ENCODE results near the gene PTPN13.

The PTPN13 gene

GRCh38 chr4:86594559-86595425, 677 bp downstream of the PTPN13 start:
- DNase-seq, result peak; percentile 87

- peak; percentile 58 for DNase-seq
Observed at GRCh38 chr4:86595426-86595805, 1.3 kb downstream of the PTPN13 start.

DNA sequence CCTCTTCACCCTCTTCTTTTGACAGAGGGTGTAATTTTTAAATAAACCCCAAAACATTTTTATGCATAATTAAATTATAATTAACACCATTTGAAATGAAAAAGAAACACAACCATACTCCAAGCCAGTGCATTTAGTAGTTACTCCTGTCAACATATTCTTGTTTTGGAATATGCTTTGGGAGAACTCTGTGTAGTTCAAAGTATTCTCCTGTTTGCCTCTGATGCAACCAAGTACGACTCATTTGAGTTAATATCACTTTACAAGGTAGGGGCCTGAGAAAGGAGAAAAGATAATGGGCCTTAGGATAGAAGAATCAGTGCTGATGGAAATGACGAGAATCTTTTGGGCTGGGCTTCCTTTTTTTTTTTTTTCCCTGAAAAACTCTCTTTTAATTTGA, 2.7 kb downstream of the PTPN13 start:
- no peak for DNase-seq

DNA sequence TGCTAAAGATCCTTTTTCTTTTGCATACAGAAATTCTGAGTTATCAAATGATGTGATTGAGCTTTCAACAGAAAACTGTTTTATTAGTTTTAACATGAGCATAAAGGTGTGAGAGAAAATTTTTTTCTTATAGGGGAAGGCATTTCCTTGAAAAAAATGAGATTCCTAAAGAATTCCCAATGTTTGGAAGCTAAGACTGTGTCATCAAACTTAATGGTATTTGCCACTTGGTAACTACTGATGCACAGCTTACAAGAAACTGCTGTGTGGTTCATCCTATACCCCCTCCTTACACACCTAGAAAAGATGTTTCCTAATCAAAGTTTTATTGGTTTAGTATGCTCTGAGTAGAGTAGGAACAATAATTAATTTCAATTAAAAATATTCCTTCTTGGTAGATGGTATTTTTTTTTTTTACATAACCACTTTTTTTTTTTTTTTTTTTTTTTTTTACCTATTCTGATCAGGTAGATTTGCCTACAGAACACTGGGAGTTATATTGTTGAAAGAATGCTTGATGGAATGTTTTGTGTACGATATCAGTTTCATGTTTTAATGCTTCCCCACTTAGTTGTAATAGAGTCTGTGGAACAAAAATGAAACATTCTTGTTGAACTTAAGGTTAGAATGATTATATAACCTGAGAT, 6.0 kb downstream of the PTPN13 start:
- no peak for DNase-seq

DNA sequence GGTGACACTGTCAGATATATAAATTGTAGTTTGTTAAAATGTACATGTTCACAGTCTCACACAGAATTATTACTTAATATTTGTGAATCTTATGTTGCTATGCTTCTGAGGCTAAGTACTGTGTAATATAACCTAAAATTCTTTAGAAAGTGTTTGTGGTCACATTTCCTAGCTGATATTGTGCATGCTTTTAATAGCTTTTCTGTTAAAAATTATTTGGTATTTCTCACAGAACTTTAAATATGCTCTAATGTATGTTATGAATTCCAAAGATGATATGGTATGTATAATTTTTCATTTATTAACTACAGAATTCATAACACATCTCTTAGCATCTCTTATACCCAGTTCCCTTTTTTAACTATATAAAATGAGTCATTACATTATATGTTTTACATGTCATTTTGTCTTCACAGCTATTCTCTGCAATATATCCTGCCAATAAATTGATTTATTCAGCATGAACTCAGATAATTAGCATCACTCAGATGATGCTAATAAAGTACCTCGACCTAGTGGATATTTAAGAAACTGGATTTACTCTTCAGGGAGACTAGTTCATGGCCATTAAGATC, 9.3 kb downstream of the PTPN13 start:
- no peak for DNase-seq

DNA sequence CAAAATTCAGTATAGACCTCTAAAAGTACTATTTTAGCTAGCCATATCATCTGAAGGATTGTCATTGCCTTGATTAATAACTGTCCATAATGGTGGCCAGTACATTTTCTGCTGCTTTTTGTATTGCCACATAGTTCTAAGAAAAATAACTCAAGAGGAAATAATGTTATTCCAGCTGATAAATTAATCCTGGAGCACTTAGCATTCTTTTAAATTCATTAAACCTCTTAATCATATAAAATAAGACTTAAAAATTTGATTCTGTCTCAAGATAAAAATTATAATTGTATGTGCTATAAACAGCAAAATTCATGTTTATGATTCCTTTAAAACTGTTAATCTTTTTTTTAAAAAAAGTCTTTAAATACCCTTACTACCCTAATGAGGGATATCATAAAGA, 12.7 kb downstream of the PTPN13 start:
- DNase-seq, result no peak

GRCh38 chr4:86608757-86609375, 14.8 kb downstream of the PTPN13 start:
- DNase-seq, result no peak

- no peak for DNase-seq
Observed at GRCh38 chr4:86611757-86612156, 17.6 kb downstream of the PTPN13 start.

GRCh38 chr4:86613734-86614133, 19.6 kb downstream of the PTPN13 start:
- no peak for DNase-seq

GRCh38 chr4:86614865-86615264, 20.8 kb downstream of the PTPN13 start:
- no peak for DNase-seq

DNA sequence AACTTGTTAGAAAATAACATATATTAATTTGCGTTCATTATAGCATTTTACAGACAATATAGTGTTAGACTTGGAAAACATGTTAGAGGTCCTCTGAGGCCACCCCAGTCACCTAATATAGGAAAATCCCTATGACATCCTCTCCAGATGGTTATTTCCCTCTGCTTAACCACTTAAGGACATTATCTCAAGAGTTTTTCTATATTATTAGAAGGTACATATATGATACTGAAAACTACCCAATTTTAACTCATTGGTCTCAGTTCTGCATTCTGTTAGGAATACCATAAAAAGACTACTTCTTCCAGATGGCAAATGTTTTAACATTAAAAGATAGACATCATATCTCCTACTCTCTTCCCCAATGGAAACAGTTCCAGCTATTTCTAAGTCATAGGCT, 21.4 kb downstream of the PTPN13 start:
- no peak for DNase-seq

GRCh38 chr4:86619656-86620055, 25.5 kb downstream of the PTPN13 start:
- DNase-seq, result no peak

GRCh38 chr4:86621435-86621834, 27.3 kb downstream of the PTPN13 start:
- DNase-seq, result no peak

- no peak for DNase-seq
Observed at GRCh38 chr4:86626066-86626465, 32.0 kb downstream of the PTPN13 start.

GRCh38 chr4:86627462-86628135, 33.5 kb downstream of the PTPN13 start:
- no peak for DNase-seq

DNA sequence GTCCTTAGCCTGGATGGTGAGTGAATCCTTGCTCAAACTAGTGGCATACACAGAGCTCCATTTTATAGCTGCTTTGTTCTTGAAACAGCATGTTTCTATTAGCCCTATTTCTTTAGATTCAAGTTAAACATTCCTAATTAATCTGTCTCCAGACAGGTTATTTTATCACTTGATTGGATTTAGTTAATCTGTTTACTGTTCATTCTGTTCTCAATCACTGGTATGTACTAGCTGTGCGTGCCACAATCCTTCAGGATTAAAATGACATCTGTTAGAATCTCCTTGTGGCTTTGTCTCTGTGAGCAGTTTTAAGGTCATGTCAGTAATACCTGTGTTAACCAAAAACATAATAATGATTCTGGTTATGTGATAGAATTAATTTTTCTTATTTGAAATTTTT, 36.5 kb downstream of the PTPN13 start:
- DNase-seq, result no peak

DNA sequence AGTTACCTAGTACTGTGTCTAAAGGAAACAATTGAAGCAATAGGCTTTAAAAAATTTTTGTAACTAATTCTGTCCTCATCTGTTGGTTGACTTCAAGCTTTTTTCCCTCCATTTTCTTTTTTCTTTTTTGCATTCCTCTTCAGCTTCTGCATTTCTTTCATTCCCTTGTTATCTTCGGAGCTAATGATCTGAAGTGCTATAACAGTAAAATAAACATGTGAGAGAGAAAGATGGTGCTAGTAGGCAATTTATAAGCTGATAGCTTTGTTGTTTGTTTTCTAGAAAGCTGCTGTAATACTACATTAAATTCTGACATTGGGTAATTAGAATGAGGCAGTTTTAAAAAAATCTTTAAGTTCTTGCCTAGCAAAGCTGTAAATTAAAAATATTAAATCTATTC, 37.1 kb downstream of the PTPN13 start:
- no peak for DNase-seq

GRCh38 chr4:86633854-86634253, 39.7 kb downstream of the PTPN13 start:
- DNase-seq, result no peak

DNA sequence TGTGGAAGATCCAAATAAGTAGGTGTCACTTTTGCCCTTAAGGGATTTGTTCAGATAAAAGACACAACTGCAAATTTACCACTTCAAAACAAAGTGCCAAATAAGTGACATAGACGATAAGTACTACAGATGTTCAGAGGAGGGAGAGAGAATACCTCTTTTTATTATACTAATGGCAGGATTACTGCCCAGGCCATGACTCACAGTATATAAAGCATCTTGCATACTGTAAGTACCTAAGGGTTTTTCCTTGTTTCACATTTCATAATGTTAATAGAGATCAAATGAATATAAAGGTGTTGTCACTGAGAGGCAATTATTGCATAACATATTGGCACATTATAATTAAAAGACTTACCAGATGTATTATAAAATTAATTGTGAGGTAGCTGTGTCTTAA, 46.4 kb downstream of the PTPN13 start:
- no peak for DNase-seq

DNA sequence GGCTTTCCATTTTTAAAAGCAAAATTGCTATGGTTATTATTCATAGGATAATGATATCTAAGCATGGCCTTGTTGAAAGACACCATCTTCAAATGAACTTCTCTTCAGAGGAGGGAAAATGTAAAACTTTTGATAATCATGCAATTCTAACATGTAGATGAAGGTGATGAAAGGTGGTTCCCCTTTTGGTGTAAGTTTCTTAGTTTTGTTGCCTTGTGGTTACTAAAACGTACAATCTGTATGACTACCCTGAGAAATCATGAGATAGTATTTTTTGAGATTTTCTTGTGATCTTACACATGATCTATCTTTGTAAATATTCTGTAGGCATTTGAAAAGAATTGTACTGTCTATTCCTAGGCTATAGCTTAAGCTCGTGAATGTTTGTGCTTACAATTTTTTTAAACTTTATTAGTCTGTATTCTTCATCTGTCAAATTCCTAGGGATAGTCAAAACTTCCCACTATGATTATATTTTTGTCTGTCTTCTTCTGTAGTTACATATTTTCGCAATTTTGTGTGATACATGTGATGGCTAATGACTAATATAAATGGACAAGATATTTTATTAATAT, 47.5 kb downstream of the PTPN13 start:
- DNase-seq, result no peak

DNA sequence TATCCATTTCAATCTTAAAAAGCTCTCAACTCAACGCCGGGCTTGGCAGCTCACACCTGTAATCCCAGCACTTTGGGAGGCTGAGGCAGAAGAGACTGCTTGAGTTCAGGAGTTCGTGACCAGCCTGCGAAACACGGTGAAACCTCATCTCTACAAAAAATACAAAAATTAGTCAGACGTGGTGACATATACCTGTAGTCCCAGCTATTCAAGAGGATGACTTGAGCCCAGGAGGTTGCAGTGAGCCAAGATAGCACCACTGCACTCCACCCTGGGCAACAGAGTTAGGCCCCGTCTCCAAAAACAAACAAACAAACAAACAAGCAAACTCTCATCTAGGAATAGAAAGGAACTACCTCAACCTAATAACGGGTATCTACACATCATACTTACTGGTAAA, 50.8 kb downstream of the PTPN13 start:
- no peak for DNase-seq

DNA sequence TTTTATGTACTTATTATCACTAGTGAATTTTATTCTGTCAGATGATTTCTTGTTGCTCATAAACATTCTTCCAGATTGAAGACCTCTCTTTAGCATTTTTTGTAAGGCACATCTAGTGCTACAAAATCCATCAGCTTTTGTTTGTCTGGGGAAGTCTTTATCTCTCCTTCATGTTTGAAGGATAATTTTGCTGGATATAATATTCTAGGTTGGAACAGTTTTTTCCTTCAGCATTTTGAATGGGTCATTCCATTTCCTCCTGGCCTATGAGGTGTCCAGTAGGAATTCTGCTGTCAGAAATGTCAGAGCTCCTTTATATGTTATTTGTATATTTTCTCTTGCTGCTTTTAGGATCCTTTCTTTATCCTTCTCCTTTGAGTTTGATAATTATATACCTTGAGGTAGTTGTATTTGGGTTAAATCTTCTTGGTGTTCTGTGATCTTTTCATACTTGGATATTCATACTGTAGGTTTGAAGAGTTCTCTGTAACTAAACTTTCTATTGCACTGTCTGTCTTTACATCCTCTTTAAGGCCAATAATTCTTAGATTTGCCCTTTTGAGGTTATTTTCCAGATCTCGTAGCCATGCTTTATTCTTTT, 58.3 kb downstream of the PTPN13 start:
- no peak for DNase-seq

Measured in islet precursor cell (in vitro differentiated cells).